ENCODE results near the gene C4orf17. TPM values are rescaled to one million over a fixed set of nuclear protein-coding genes. Genes with fewer than 3 reads are reported as not detected.

Gene C4orf17
- total and polyA plus RNA-seq, 9 donors = not detected

GRCh38 chr4:99578714-99579113, 67.9 kb downstream of the C4orf17 start:
- Histone ChIP-seq H3K4me3 (no peak overlapping the region), H3K36me3 (no peaks in the 10 kb centered on the region), H3K4me1 (ENCODE audit: insufficient read depth) (peaks cover 1% of the 10 kb centered on the region), H3K27ac (no peak overlapping the region), H3K9me3 (no peaks in the 10 kb centered on the region), H3K27me3 (no peaks in the 10 kb centered on the region)
- DNase-seq = no peak
- 90 to 98% (median 95%) methylated on average over 2 of the region's 2 CpGs for WGBS, 3 donors
- TF ChIP-seq EP300 (IDR thresholded peaks at IDR 0.05) (no peak), CTCF (IDR thresholded peaks at IDR 0.05) (no peak), POLR2A (IDR thresholded peaks at IDR 0.05) (no peak)
- intact Hi-C loops (cut with DNase I) = no loop called here

GRCh38 chr4:99585516-99585915, 74.7 kb downstream of the C4orf17 start:
- no peaks in the 10 kb centered on the region for H3K27me3 ChIP-seq
- H3K36me3 ChIP-seq = no peaks in the 10 kb centered on the region
- no peak for TF ChIP-seq CTCF (IDR thresholded peaks at IDR 0.05)
- TF ChIP-seq POLR2A (IDR thresholded peaks at IDR 0.05) = no peak
- no peak for TF ChIP-seq EP300 (IDR thresholded peaks at IDR 0.05)
- no peaks in the 10 kb centered on the region for H3K4me1 ChIP-seq (ENCODE audit: insufficient read depth)
- no peak for DNase-seq
- no peak overlapping the region for H3K27ac ChIP-seq
- intact Hi-C loops (cut with DNase I) = no loop called here
- 96 to 100% (median 98%) methylated on average over 1 of the region's 1 CpG for WGBS, 3 donors
- H3K4me3 ChIP-seq = no peak overlapping the region
- H3K9me3 ChIP-seq = no peaks in the 10 kb centered on the region

- H3K4me3 ChIP-seq = no peak overlapping the region
- H3K4me1 ChIP-seq (ENCODE audit: insufficient read depth) = no peaks in the 10 kb centered on the region
- no peak for DNase-seq
- no peaks in the 10 kb centered on the region for H3K36me3 ChIP-seq
- TF ChIP-seq POLR2A (IDR thresholded peaks at IDR 0.05) (no peak), CTCF (IDR thresholded peaks at IDR 0.05) (no peak)
- no peak overlapping the region for H3K27ac ChIP-seq
- no peaks in the 10 kb centered on the region for H3K9me3 ChIP-seq
- intact Hi-C loops (cut with DNase I) = no loop called here
- H3K27me3 ChIP-seq = no peaks in the 10 kb centered on the region
- 41 to 78% (median 54%) methylated on average over 2 of the region's 2 CpGs for WGBS, 3 donors
Measured at GRCh38 chr4:99586322-99586721, 75.5 kb downstream of the C4orf17 start.

GRCh38 chr4:99586797-99587196, 76.0 kb downstream of the C4orf17 start:
- no peaks in the 10 kb centered on the region for H3K4me1 ChIP-seq (ENCODE audit: insufficient read depth)
- H3K9me3 ChIP-seq = no peaks in the 10 kb centered on the region
- TF ChIP-seq CTCF (IDR thresholded peaks at IDR 0.05) (no peak), EP300 (IDR thresholded peaks at IDR 0.05) (no peak), POLR2A (IDR thresholded peaks at IDR 0.05) (no peak)
- no peaks in the 10 kb centered on the region for H3K36me3 ChIP-seq
- H3K27ac ChIP-seq = no peak overlapping the region
- intact Hi-C loops (cut with DNase I) = no loop called here
- 48 to 59% (median 58%) methylated on average over 1 of the region's 1 CpG for WGBS, 3 donors
- no peaks in the 10 kb centered on the region for H3K27me3 ChIP-seq
- H3K4me3 ChIP-seq = no peak overlapping the region
- no peak for DNase-seq

GRCh38 chr4:99587309-99587708, 76.5 kb downstream of the C4orf17 start:
- Histone ChIP-seq H3K9me3 (no peaks in the 10 kb centered on the region), H3K36me3 (no peaks in the 10 kb centered on the region), H3K27me3 (no peaks in the 10 kb centered on the region), H3K4me3 (no peak overlapping the region), H3K4me1 (ENCODE audit: insufficient read depth) (no peaks in the 10 kb centered on the region), H3K27ac (no peak overlapping the region)
- DNase-seq = no peak
- intact Hi-C loops (cut with DNase I) = no loop called here
- TF ChIP-seq EP300 (IDR thresholded peaks at IDR 0.05) = no peak
- TF ChIP-seq CTCF (IDR thresholded peaks at IDR 0.05) = no peak
- TF ChIP-seq POLR2A (IDR thresholded peaks at IDR 0.05) = no peak
